Activated CD8-positive, alpha-beta memory T cell treated with anti-CD3 and anti-CD28 coated beads, Interleukin-2, amount 10 ng/mL, durations not matched to agents 7 days and 5 days (primary cell): ENCODE data around the gene VSIR. TPM values are rescaled to one million over a fixed set of nuclear protein-coding genes. Genes with fewer than 3 reads are reported as not detected.

Source experiments
- ATAC-seq: fragments of 150-1000 bp; cut with Tn5 transposase; one replicate; pipeline ENCODE4 v1.10.0; 2021; ENCODE audit warnings: moderate library complexity
- CTCF ChIA-PET: fragments of 350-600 bp; sonication (Branson Sonifier 250); formaldehyde crosslinking; loops from one replicate; lab custom pipeline; 2021; ENCODE audit warnings: antibody characterized with exemption; lab: Charles Lee
- DNase-seq: peaks from one replicate; pipeline ENCODE4 v3.0.0-alpha.2; 2020
- H3K27ac Mint-ChIP-seq: one replicate; pipeline ENCODE4 v1.8.0; 2021; ENCODE audit warnings: mild to moderate bottlenecking, mixed read lengths
- H3K27me3 Mint-ChIP-seq: one replicate; pipeline ENCODE4 v1.8.0; 2021; ENCODE audit warnings: mixed read lengths
- H3K36me3 Mint-ChIP-seq: one replicate; pipeline ENCODE4 v1.8.0; 2021; ENCODE audit warnings: mild to moderate bottlenecking, mixed read lengths
- H3K4me1 Mint-ChIP-seq: one replicate; pipeline ENCODE4 v1.8.0; 2021; ENCODE audit warnings: mixed read lengths
- H3K4me3 Mint-ChIP-seq: one replicate; pipeline ENCODE4 v1.8.0; 2021; ENCODE audit warnings: mild to moderate bottlenecking, moderate library complexity, mixed read lengths
- H3K9me3 Mint-ChIP-seq: one replicate; pipeline ENCODE4 v1.8.0; 2022; ENCODE audit warnings: low read depth, mixed read lengths
- total RNA-seq, 2 experiments: library from RNA; stranded (reverse); gene quantifications; one replicate each; pipeline ENCODE4 v1.2.3, GENCODE V29; 2021

Gene VSIR
- total RNA-seq, 2 experiments from 2014 or later = 37.8 to 68.4 TPM

GRCh38 chr10:71761541-71762113, 11.7 kb downstream of the VSIR start:
- peaks cover 16% of the 10 kb centered on the region for H3K36me3 Mint-ChIP-seq
- H3K27ac Mint-ChIP-seq = no peak overlapping the region
- H3K4me3 Mint-ChIP-seq = no peak overlapping the region
- CTCF ChIA-PET = interaction anchor here (1.4 to 5.1 kb wide), 2 partner anchors 13 to 193 kb away, joined by 3 to 26 read pairs; partner anchors contain the start of gene VSIR
- no peaks in the 10 kb centered on the region for H3K27me3 Mint-ChIP-seq
- no peaks in the 10 kb centered on the region for H3K9me3 Mint-ChIP-seq
- peaks cover 45% of the 10 kb centered on the region for H3K4me1 Mint-ChIP-seq
- ATAC-seq (no peak), DNase-seq (no peak)

- Mint-ChIP-seq H3K27me3 (no peaks in the 10 kb centered on the region), H3K9me3 (no peaks in the 10 kb centered on the region), H3K4me1 (peaks cover 46% of the 10 kb centered on the region), H3K4me3 (no peak overlapping the region), H3K27ac (no peak overlapping the region), H3K36me3 (peaks cover 16% of the 10 kb centered on the region)
- peak; percentile 15 for ATAC-seq
- CTCF ChIA-PET = interaction anchor here (5.1 kb wide), 1 partner anchor 13 kb away, joined by 26 read pairs; the partner anchor contains the start of gene VSIR
- DNase-seq = no peak
Observed at GRCh38 chr10:71761105-71761511, 12.2 kb downstream of the VSIR start.

- peak overlapping the region; percentile 88 for H3K27ac Mint-ChIP-seq
- peak overlapping the region; percentile 55 for H3K4me3 Mint-ChIP-seq
- peaks cover 16% of the 10 kb centered on the region for H3K36me3 Mint-ChIP-seq
- ATAC-seq = peak; percentile 18
- no peak for DNase-seq
- H3K4me1 Mint-ChIP-seq = peaks cover 61% of the 10 kb centered on the region
- H3K9me3 Mint-ChIP-seq = no peaks in the 10 kb centered on the region
- CTCF ChIA-PET = interaction anchor here (0.7 to 3.2 kb wide), 13 partner anchors 10 to 64 kb away, joined by 3 to 26 read pairs (median 7); partner anchors contain the start of gene VSIR
- H3K27me3 Mint-ChIP-seq = no peaks in the 10 kb centered on the region
Observed at GRCh38 chr10:71757399-71757922, 15.9 kb downstream of the VSIR start.

GRCh38 chr10:71756311-71757191, 16.8 kb downstream of the VSIR start:
- Mint-ChIP-seq H3K27ac (peak overlapping the region; percentile 88), H3K4me1 (peaks cover 69% of the 10 kb centered on the region), H3K27me3 (no peaks in the 10 kb centered on the region), H3K36me3 (peaks cover 16% of the 10 kb centered on the region), H3K9me3 (no peaks in the 10 kb centered on the region), H3K4me3 (peak overlapping the region; percentile 55)
- DNase-seq (no peak), ATAC-seq (peak; percentile 52)
- CTCF ChIA-PET = interaction anchor here (0.7 to 3.2 kb wide), 9 partner anchors 9 to 59 kb away, joined by 3 to 26 read pairs (median 11); partner anchors contain the start of gene VSIR

- H3K27ac Mint-ChIP-seq = no peak overlapping the region
Observed at GRCh38 chr10:71755179-71755879, 18.0 kb downstream of the VSIR start.

GRCh38 chr10:71754562-71754961, 18.8 kb downstream of the VSIR start:
- DNase-seq (no peak), ATAC-seq (no peak)
- Mint-ChIP-seq H3K4me1 (peaks cover 76% of the 10 kb centered on the region), H3K4me3 (no peak overlapping the region), H3K9me3 (no peaks in the 10 kb centered on the region), H3K27ac (no peak overlapping the region), H3K36me3 (peaks cover 19% of the 10 kb centered on the region), H3K27me3 (no peaks in the 10 kb centered on the region)
- CTCF ChIA-PET = interaction anchor here (1.5 to 2.8 kb wide), 3 partner anchors 9 to 18 kb away, joined by 6 to 26 read pairs (median 7); partner anchors contain the start of gene VSIR

More at GRCh38 chr10:71755179-71755879, 18.0 kb downstream of the VSIR start:
- no peak overlapping the region for H3K4me3 Mint-ChIP-seq
- ATAC-seq (no peak), DNase-seq (no peak)
- CTCF ChIA-PET = interaction anchor here (1.5 to 3.2 kb wide), 5 partner anchors 8 to 47 kb away, joined by 6 to 26 read pairs (median 7); partner anchors contain the start of gene VSIR
- no peaks in the 10 kb centered on the region for H3K9me3 Mint-ChIP-seq
- peaks cover 70% of the 10 kb centered on the region for H3K4me1 Mint-ChIP-seq
- H3K27me3 Mint-ChIP-seq = no peaks in the 10 kb centered on the region
- H3K36me3 Mint-ChIP-seq = peaks cover 17% of the 10 kb centered on the region

GRCh38 chr10:71753960-71754505, 19.3 kb downstream of the VSIR start:
- no peak for ATAC-seq
- peaks cover 19% of the 10 kb centered on the region for H3K36me3 Mint-ChIP-seq
- CTCF ChIA-PET = interaction anchor here (2.5 kb wide), 2 partner anchors 10 to 19 kb away, joined by 7 to 18 read pairs; partner anchors contain the start of gene VSIR

GRCh38 chr10:71753091-71753959, 20.0 kb downstream of the VSIR start:
- Mint-ChIP-seq H3K27me3 (no peaks in the 10 kb centered on the region), H3K9me3 (no peaks in the 10 kb centered on the region), H3K27ac (peak overlapping the region; percentile 92), H3K4me3 (no peak overlapping the region), H3K36me3 (peaks cover 20% of the 10 kb centered on the region), H3K4me1 (peaks cover 84% of the 10 kb centered on the region)
- CTCF ChIA-PET = interaction anchor here (1.2 to 2.5 kb wide), 12 partner anchors 10 to 56 kb away, joined by 3 to 18 read pairs (median 5); partner anchors contain the start of gene VSIR
- ATAC-seq (no peak), DNase-seq (no peak)

More at GRCh38 chr10:71753960-71754505, 19.3 kb downstream of the VSIR start:
- Mint-ChIP-seq H3K9me3 (no peaks in the 10 kb centered on the region), H3K27me3 (no peaks in the 10 kb centered on the region), H3K27ac (no peak overlapping the region), H3K4me1 (peaks cover 81% of the 10 kb centered on the region), H3K4me3 (no peak overlapping the region)
- DNase-seq = no peak

- H3K9me3 Mint-ChIP-seq = no peaks in the 10 kb centered on the region
- H3K27me3 Mint-ChIP-seq = no peaks in the 10 kb centered on the region
- peaks cover 17% of the 10 kb centered on the region for H3K36me3 Mint-ChIP-seq
- ATAC-seq (no peak), DNase-seq (peak; percentile 68)
- peaks cover 84% of the 10 kb centered on the region for H3K4me1 Mint-ChIP-seq
- CTCF ChIA-PET = interaction anchor here (0.7 to 2.5 kb wide), 16 partner anchors 10 to 55 kb away, joined by 3 to 18 read pairs (median 5); partner anchors contain the start of gene VSIR
- H3K27ac Mint-ChIP-seq = peak overlapping the region; percentile 92
- H3K4me3 Mint-ChIP-seq = no peak overlapping the region
Observed at GRCh38 chr10:71752391-71753090, 20.8 kb downstream of the VSIR start.

- no peaks in the 10 kb centered on the region for H3K27me3 Mint-ChIP-seq
- peak overlapping the region; percentile 92 for H3K27ac Mint-ChIP-seq
- H3K36me3 Mint-ChIP-seq = peaks cover 17% of the 10 kb centered on the region
- no peak for ATAC-seq
- H3K4me1 Mint-ChIP-seq = peaks cover 84% of the 10 kb centered on the region
- no peak overlapping the region for H3K4me3 Mint-ChIP-seq
- H3K9me3 Mint-ChIP-seq = no peaks in the 10 kb centered on the region
- no peak for DNase-seq
- CTCF ChIA-PET = interaction anchor here (0.7 to 2.5 kb wide), 16 partner anchors 9 to 54 kb away, joined by 3 to 18 read pairs (median 5); partner anchors contain the start of gene VSIR
Observed at GRCh38 chr10:71751515-71752224, 21.6 kb downstream of the VSIR start.
